Thymus (tissue), 11 donors: ENCODE results near the gene MAST3. TPM values are rescaled to one million over a fixed set of nuclear protein-coding genes. Genes with fewer than 3 reads are reported as not detected.
A peak's percentile ranks its signal among the peaks of the same experiment; 100 is the strongest.

Experiments
- DNase-seq, 9 donors: peaks; one replicate each; pipeline ENCODE4 v3.0.0-alpha.2; 2013; ENCODE audit warnings: low spot score in 9 of 9, low read depth in 6 of 9, missing footprints in 1 of 9
- H3K27ac ChIP-seq, 2 donors: one replicate each; pipeline ENCODE4 v1.5.1; 2013; ENCODE audit warnings: control low read depth in 1 of 2, low read depth in 1 of 2, low read length in 1 of 2, mild to moderate bottlenecking in 1 of 2, moderate library complexity in 1 of 2
- H3K27me3 ChIP-seq, 2 donors: one replicate each; pipeline ENCODE4 v1.5.1; 2013; ENCODE audit warnings: low read length in 1 of 2; ENCODE audit not compliant: control insufficient read depth in 2 of 2, insufficient read depth in 1 of 2
- H3K36me3 ChIP-seq, 2 donors: one replicate each; pipeline ENCODE4 v1.5.1; 2013; ENCODE audit warnings: low read length in 1 of 2, mild to moderate bottlenecking in 1 of 2, moderate library complexity in 1 of 2; ENCODE audit not compliant: control insufficient read depth in 2 of 2, insufficient read depth in 2 of 2
- H3K4me1 ChIP-seq, 2 donors: one replicate each; pipeline ENCODE4 v1.5.1; 2013; ENCODE audit warnings: low read length in 2 of 2; ENCODE audit not compliant: control insufficient read depth in 2 of 2, insufficient read depth in 2 of 2
- H3K4me3 ChIP-seq, 2 donors: one replicate each; pipeline ENCODE4 v1.5.1; 2013; ENCODE audit warnings: low read length in 2 of 2, control low read depth in 1 of 2, mild to moderate bottlenecking in 1 of 2
- H3K9me3 ChIP-seq, 2 donors: one replicate each; pipeline ENCODE4 v1.5.1; 2013; ENCODE audit warnings: low read length in 1 of 2, mild to moderate bottlenecking in 1 of 2; ENCODE audit not compliant: control insufficient read depth in 2 of 2, insufficient read depth in 1 of 2
- WGBS: extraction: QIAGEN DNeasy Blood & Tissue Kit; methylation state at CpG from one replicate; pipeline ENCODE4 v1.1.7; 2013; 5-methylcytosine and 5-hydroxymethylcytosine counted together
- polyA plus RNA-seq: library from polyadenylated mRNA; stranded (reverse); fragments of 200-250 nt; gene quantifications from one replicate; pipeline ENCODE4 v1.2.3, GENCODE V29; 2013
- total RNA-seq: library from RNA; stranded (reverse); fragments of 120-200 nt; gene quantifications from one replicate; pipeline ENCODE4 v1.2.4, GENCODE V29; 2013
- donor health status: healthy.

Gene MAST3
- total and polyA plus RNA-seq, 2 donors: 2.0 to 8.9 TPM

- H3K4me1 ChIP-seq: peaks cover 12 to 27% of the 10 kb centered on the region in 2 donors
- under 1% methylated on average over 74 of the region's 74 CpGs for WGBS
These were observed 95.3 kb downstream of the MAST3 start, which contains the start of gene MPV17L2 for GRCh38 chr19:18192673-18193387. Gene MPV17L2, plus strand, starts transcription at chr19:18193218. Its CDS starts 64 bp downstream, at chr19:18193282.

GRCh38 chr19:18193388-18194180 lies 96.0 kb downstream of the MAST3 start:
- Histone ChIP-seq H3K27ac (peak overlapping the region; percentile 64 to 86), H3K4me1 (peaks cover 12 to 27% of the 10 kb centered on the region in 2 donors), H3K4me3 (peak overlapping the region; percentile 75 to 81), H3K27me3 (no peaks in the 10 kb centered on the region), H3K36me3 (peaks cover 9 to 18% of the 10 kb centered on the region in 2 donors), H3K9me3 (peaks cover 0 to 5% of the 10 kb centered on the region in 2 donors)
- no peak for DNase-seq
- 4% methylated on average over 46 of the region's 46 CpGs for WGBS

More at GRCh38 chr19:18192673-18193387, 95.3 kb downstream of the MAST3 start, which contains the start of gene MPV17L2:
- H3K27me3 ChIP-seq: no peaks in the 10 kb centered on the region
- H3K9me3 ChIP-seq: peaks cover 0 to 5% of the 10 kb centered on the region in 2 donors
- peak within 1 kb of the TSS; percentile 75 to 81 for H3K4me3 ChIP-seq
- peak; percentile 92 to 99 (median 98) for DNase-seq
- peaks cover 9 to 13% of the 10 kb centered on the region in 2 donors for H3K36me3 ChIP-seq
- H3K27ac ChIP-seq: peak within 1 kb of the TSS; percentile 84 to 89

DNA sequence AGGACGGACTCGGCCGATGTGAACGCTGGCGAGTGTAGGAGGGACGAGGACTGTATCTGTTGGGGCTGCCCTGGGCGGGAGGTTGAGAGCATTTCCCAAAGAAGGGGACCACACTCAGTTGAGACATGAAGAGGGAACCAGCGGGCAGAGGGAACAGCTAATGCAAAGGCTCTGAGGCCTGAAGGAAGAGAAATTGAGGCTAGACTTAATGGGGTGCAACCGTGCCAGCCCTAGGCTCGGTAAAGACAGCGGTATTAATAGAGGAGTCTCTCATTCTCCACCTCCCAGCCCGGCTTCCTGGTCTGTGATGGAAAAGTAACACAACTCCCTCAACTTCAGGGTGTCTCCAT lies 96.6 kb downstream of the MAST3 start:
- Histone ChIP-seq H3K27me3 (no peaks in the 10 kb centered on the region), H3K9me3 (peaks cover 0 to 5% of the 10 kb centered on the region in 2 donors), H3K36me3 (peaks cover 11 to 18% of the 10 kb centered on the region in 2 donors), H3K4me1 (peaks cover 12 to 27% of the 10 kb centered on the region in 2 donors), H3K27ac (no peak overlapping the region), H3K4me3 (peak overlapping the region in 1 of 2 donors; percentile 75)
- no peak for DNase-seq
- WGBS: 63% methylated on average over 12 of the region's 12 CpGs

GRCh38 chr19:18194554-18195238 lies 97.1 kb downstream of the MAST3 start:
- H3K27ac ChIP-seq: no peak overlapping the region
- 38% methylated on average over 27 of the region's 27 CpGs for WGBS
- H3K27me3 ChIP-seq: no peaks in the 10 kb centered on the region
- H3K9me3 ChIP-seq: peaks cover 0 to 5% of the 10 kb centered on the region in 2 donors
- H3K36me3 ChIP-seq: peaks cover 11 to 18% of the 10 kb centered on the region in 2 donors
- DNase-seq: no peak
- no peak overlapping the region for H3K4me3 ChIP-seq
- H3K4me1 ChIP-seq: peaks cover 12 to 27% of the 10 kb centered on the region in 2 donors

DNA sequence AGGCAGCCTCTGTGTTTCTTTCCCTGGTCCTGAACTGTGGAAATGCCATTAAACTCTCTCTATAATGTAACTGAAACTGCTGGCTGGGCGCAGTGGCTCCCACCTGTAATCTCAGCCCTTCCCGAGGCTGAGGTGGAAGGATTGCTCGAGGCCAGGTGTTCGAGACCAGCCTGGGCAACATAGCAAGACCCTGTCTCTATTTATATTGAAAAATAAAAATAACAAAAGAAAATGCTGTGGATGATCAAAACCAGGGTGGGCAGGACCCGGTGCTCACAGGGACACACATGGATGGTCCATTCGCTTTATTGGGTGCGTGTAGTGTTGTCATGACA lies 98.9 kb downstream of the MAST3 start:
- peaks cover 11 to 18% of the 10 kb centered on the region in 2 donors for H3K36me3 ChIP-seq
- DNase-seq: no peak
- H3K27ac ChIP-seq: no peak overlapping the region

GRCh38 chr19:18197306-18197705 lies 99.7 kb downstream of the MAST3 start:
- H3K4me1 ChIP-seq: peaks cover 12 to 20% of the 10 kb centered on the region in 2 donors
- H3K27ac ChIP-seq: no peak overlapping the region
- DNase-seq: no peak
- H3K4me3 ChIP-seq: no peak overlapping the region
- H3K36me3 ChIP-seq: peaks cover 11 to 18% of the 10 kb centered on the region in 2 donors
- 97% methylated on average over 18 of the region's 18 CpGs for WGBS
- H3K27me3 ChIP-seq: peaks cover 0 to 2% of the 10 kb centered on the region in 2 donors
- H3K9me3 ChIP-seq: peaks cover 0 to 5% of the 10 kb centered on the region in 2 donors

More for the DNA sequence above, 98.9 kb downstream of the MAST3 start:
- Histone ChIP-seq H3K4me3 (no peak overlapping the region), H3K9me3 (peaks cover 0 to 5% of the 10 kb centered on the region in 2 donors), H3K27me3 (no peaks in the 10 kb centered on the region), H3K4me1 (peaks cover 12 to 27% of the 10 kb centered on the region in 2 donors)
- WGBS: 98% methylated on average over 7 of the region's 7 CpGs

GRCh38 chr19:18197941-18198340 lies 100.4 kb downstream of the MAST3 start:
- H3K27ac ChIP-seq: no peak overlapping the region
- H3K36me3 ChIP-seq: peaks cover 11 to 18% of the 10 kb centered on the region in 2 donors
- H3K4me1 ChIP-seq: peaks cover 14 to 22% of the 10 kb centered on the region in 2 donors
- no peak for DNase-seq
- peaks cover 0 to 8% of the 10 kb centered on the region in 2 donors for H3K27me3 ChIP-seq
- 84% methylated on average over 6 of the region's 6 CpGs for WGBS
- no peak overlapping the region for H3K4me3 ChIP-seq
- H3K9me3 ChIP-seq: peaks cover 0 to 8% of the 10 kb centered on the region in 2 donors

GRCh38 chr19:18198374-18198773 lies 100.8 kb downstream of the MAST3 start:
- peaks cover 11 to 18% of the 10 kb centered on the region in 2 donors for H3K36me3 ChIP-seq
- H3K27ac ChIP-seq: no peak overlapping the region
- no peak overlapping the region for H3K4me3 ChIP-seq
- WGBS: 97% methylated on average over 6 of the region's 6 CpGs
- H3K4me1 ChIP-seq: peaks cover 18 to 26% of the 10 kb centered on the region in 2 donors
- DNase-seq: no peak
- peaks cover 0 to 12% of the 10 kb centered on the region in 2 donors for H3K27me3 ChIP-seq
- peaks cover 0 to 9% of the 10 kb centered on the region in 2 donors for H3K9me3 ChIP-seq
